Chondrocyte (in vitro differentiated cells): Measurements from ENCODE around the gene GUCA2A. TPM values are rescaled to one million over a fixed set of nuclear protein-coding genes. Genes with fewer than 3 reads are reported as not detected.

Experiments
- DNase-seq: peaks from one replicate; pipeline ENCODE4 v3.0.0; 2021; ENCODE audit warnings: mixed read lengths, low spot score
- H3K27ac Mint-ChIP-seq: one replicate; pipeline ENCODE4 v1.8.0; 2021; ENCODE audit warnings: mild to moderate bottlenecking, moderate library complexity, mixed read lengths; ENCODE audit not compliant: unreplicated experiment
- H3K27me3 Mint-ChIP-seq: 2 replicates; pipeline ENCODE4 v1.8.0; 2021; ENCODE audit warnings: low read depth, mixed read lengths
- H3K36me3 Mint-ChIP-seq: 2 replicates; pipeline ENCODE4 v1.8.0; 2021; ENCODE audit warnings: low read depth, mixed read lengths
- H3K4me1 Mint-ChIP-seq: 2 replicates; pipeline ENCODE4 v1.8.0; 2021; ENCODE audit warnings: low read depth, mild to moderate bottlenecking, mixed read lengths
- H3K4me3 Mint-ChIP-seq: one replicate; pipeline ENCODE4 v1.8.0; 2021; ENCODE audit warnings: mild to moderate bottlenecking, moderate library complexity, mixed read lengths; ENCODE audit not compliant: unreplicated experiment
- H3K9me3 Mint-ChIP-seq: 2 replicates; pipeline ENCODE4 v1.8.0; 2021; ENCODE audit warnings: low read depth, mixed read lengths
- total RNA-seq: library from RNA; stranded (reverse); gene quantifications from 3 replicates; pipeline ENCODE4 v1.2.1, GENCODE V29; 2021
- TF ChIP-seq, protein P1 (sequence below): fragments of 200-600 bp; sonication (generic); IDR thresholded peaks from 2 replicates; pipeline ENCODE4 v1.5.0; 2021; ENCODE audit warnings: antibody characterized with exemption, mild to moderate bottlenecking, moderate library complexity

GUCA2A gene
- total RNA-seq, 1 donor from 2014 or later, result not detected

DNA sequence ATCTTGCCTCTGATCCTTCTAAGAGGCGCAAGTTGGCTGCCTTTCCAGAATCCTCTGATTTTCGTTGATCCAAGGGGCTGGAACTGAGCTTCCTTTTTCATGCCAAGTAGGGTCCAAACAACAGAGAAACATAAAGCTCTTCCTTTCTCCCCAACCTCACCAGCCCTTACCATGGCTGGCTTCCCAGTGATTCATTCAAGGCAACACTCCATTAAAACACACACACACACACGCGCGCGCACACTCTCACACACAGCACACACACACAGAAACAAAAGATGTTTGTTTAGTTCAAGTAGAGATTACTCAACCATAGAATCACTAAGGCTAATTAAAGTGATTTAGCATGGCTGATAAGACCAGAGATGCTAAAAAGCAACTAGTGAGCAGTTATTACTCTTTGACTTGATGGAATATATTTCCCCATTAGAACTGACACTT, 13.0 kb upstream of the GUCA2A start:
- DNase-seq, result no peak
- peaks cover 3% of the 10 kb centered on the region for H3K36me3 Mint-ChIP-seq
- no peaks in the 10 kb centered on the region for H3K9me3 Mint-ChIP-seq
- H3K4me1 Mint-ChIP-seq, result peaks cover 17% of the 10 kb centered on the region
- no peak overlapping the region for H3K4me3 Mint-ChIP-seq
- H3K27ac Mint-ChIP-seq, result no peak overlapping the region
- H3K27me3 Mint-ChIP-seq, result no peaks in the 10 kb centered on the region
- TF ChIP-seq, protein P1, sequence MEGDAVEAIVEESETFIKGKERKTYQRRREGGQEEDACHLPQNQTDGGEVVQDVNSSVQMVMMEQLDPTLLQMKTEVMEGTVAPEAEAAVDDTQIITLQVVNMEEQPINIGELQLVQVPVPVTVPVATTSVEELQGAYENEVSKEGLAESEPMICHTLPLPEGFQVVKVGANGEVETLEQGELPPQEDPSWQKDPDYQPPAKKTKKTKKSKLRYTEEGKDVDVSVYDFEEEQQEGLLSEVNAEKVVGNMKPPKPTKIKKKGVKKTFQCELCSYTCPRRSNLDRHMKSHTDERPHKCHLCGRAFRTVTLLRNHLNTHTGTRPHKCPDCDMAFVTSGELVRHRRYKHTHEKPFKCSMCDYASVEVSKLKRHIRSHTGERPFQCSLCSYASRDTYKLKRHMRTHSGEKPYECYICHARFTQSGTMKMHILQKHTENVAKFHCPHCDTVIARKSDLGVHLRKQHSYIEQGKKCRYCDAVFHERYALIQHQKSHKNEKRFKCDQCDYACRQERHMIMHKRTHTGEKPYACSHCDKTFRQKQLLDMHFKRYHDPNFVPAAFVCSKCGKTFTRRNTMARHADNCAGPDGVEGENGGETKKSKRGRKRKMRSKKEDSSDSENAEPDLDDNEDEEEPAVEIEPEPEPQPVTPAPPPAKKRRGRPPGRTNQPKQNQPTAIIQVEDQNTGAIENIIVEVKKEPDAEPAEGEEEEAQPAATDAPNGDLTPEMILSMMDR, result no peak

DNA sequence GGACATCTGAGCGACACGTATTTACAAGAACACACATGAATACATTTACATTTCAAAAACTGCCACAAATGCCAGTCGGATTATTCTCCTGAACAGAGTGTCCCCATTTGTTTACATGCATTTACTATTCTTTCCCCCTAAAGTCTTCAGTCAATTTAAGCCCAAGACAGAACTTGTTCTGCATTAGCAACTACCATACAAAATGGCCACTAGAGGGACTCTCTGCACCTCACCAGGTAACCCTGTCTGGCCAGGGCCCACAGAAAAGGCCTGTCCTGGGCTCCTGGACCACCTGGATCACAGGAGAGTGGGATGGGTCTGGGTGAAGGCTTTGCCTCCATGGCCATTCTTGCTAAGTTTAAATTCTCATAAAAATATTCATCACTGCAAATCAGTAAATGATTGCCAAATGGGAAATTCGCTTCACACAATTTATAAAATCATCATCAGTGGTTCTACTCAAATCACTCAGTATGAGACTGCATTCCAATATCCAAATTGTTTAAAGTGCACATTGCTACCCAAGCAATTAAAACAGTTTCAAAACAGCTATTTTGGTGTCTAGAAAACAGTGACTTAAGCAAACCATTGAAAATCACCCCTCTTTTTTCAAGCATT, 12.5 kb upstream of the GUCA2A start:
- H3K4me3 Mint-ChIP-seq, result no peak overlapping the region
- H3K27ac Mint-ChIP-seq, result no peak overlapping the region
- H3K36me3 Mint-ChIP-seq, result peaks cover 3% of the 10 kb centered on the region
- H3K9me3 Mint-ChIP-seq, result no peaks in the 10 kb centered on the region
- TF ChIP-seq, protein P1, result peak; percentile 91
- no peaks in the 10 kb centered on the region for H3K27me3 Mint-ChIP-seq
- peaks cover 17% of the 10 kb centered on the region for H3K4me1 Mint-ChIP-seq
- no peak for DNase-seq

DNA sequence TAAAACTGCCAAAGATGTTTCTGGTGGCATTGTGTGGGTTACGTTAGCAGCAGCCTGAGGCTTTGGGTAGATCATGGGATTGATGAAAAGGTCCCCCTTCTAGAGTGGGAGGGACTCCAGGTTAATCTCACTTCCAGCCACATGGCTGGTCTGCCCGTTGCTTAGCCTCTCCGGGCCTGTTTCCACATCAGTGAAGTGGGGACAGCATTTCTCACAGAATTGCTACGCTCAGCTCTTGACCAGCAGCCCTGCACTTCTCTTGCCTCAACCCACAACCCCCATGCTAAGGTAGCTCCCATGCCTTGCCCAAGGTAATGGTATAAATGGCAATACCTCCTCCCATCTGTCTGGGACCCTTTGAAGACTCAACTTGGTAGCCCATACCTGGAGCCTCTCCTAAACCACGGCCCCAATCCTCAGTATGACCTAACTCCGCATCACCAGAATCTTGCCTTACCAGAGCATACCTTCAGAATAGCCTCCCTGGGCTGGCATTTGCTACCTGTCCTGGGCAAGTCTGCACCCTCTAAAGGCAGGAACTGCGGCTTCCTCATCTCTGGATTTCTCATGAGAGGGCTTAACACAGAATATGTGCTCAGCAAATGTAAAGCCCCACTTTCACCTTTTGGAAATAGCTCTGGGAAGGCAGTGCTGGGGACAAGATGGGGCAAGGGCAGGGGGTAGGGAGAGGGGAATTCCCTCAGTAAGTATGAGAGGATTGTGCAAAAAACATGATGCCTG, 10.9 kb upstream of the GUCA2A start:
- H3K4me1 Mint-ChIP-seq, result peaks cover 17% of the 10 kb centered on the region
- TF ChIP-seq, protein P1, result no peak
- no peak overlapping the region for H3K27ac Mint-ChIP-seq
- H3K4me3 Mint-ChIP-seq, result no peak overlapping the region
- H3K27me3 Mint-ChIP-seq, result no peaks in the 10 kb centered on the region
- no peaks in the 10 kb centered on the region for H3K36me3 Mint-ChIP-seq
- no peaks in the 10 kb centered on the region for H3K9me3 Mint-ChIP-seq
- no peak for DNase-seq

DNA sequence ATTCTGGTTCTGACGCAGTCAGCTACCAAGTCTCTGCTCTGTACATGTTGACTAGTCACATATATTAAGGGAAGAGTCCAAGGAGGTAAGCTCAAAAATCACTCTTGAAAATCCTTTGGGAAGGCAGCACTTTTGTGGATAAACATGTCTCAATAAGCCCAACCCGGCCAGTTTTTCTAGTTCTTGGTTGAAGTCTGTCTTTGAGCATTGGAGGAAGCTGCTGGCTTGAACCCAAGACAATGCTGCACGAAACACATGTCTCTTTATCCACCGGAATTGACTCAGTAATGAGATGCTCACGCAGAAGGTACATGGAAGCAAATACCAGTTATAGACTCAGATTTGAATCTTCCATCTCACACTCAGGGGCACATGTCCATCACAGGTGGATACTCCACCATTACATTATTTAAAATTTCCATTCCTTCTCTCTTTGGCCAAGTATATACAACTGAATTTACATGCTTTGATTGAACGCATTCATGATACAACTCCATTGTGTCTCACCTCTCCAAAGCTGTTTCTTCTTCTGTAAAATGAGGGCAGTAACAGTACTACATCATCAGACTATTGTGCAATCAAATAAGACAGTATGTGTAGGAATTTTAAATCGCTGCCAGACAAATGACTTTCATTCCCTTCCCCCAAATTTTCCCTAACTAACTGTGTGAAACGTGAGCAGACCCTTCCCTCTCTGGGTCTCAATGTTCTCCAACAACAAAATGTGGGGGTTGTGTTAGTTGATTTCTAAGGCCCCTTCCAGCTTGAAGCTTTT, 9.6 kb upstream of the GUCA2A start:
- Mint-ChIP-seq H3K27me3 (no peaks in the 10 kb centered on the region), H3K4me1 (peaks cover 6% of the 10 kb centered on the region), H3K36me3 (no peaks in the 10 kb centered on the region), H3K4me3 (no peak overlapping the region), H3K27ac (no peak overlapping the region), H3K9me3 (no peaks in the 10 kb centered on the region)
- DNase-seq, result no peak
- TF ChIP-seq, protein P1, result no peak

DNA sequence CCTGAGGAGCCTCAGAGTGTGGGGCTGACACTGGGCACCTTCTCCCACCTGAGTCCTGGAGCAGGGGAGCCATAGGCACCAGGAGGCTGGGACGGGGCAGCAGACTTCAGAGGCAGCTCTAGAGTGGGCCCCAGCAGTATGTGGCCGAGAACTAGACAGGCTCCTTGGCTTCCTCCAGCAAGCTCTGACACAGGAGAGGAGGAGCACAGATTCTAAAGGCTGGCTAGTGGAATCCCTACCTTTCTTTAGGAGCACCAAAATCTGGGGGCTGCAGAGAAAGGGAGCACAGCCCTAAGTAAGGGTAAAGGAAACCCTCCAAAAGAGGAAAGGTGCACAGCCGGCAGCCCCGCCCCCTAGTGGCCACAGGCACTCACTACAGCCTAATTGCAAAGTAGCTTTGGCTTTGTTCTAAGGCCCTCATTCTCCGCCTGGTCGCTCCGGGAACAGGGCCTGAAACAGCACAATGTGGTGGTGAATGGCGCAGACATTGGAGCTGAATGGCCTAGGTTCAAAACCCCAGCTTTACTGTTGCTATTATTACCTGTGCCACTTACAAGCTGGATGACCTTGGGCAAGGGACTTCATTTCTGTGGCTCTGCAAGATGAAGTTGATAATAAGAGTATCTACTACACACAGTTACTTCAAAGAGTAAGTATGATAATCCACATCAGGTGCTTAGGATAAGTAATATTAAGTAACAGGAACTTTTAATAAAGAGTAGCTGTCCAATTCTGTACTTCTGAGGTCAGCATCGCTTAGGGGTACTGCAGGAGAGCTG, 8.8 kb upstream of the GUCA2A start:
- Mint-ChIP-seq H3K27me3 (no peaks in the 10 kb centered on the region), H3K4me3 (no peak overlapping the region), H3K4me1 (peaks cover 2% of the 10 kb centered on the region), H3K27ac (no peak overlapping the region), H3K36me3 (no peaks in the 10 kb centered on the region), H3K9me3 (no peaks in the 10 kb centered on the region)
- DNase-seq, result no peak
- TF ChIP-seq, protein P1, result peak; percentile 96
